HG02885 (cell line): Measurements from ENCODE around the gene NKD1.
"Not testable (repeated sequence)": the region's sequence is repeated elsewhere in the genome, so short reads cannot be mapped to it uniquely, and the experiment has no call there.

Experiments
- ATAC-seq: cut with Tn5 transposase; IDR thresholded peaks from one replicate; pipeline ENCODE4 v1.9.1; 2021; ENCODE audit warnings: mild to moderate bottlenecking; ENCODE audit not compliant: unreplicated experiment, poor library complexity

The NKD1 gene

GRCh38 chr16:50573947-50574744 is 25.9 kb downstream of the NKD1 start:
- no peak for ATAC-seq

DNA sequence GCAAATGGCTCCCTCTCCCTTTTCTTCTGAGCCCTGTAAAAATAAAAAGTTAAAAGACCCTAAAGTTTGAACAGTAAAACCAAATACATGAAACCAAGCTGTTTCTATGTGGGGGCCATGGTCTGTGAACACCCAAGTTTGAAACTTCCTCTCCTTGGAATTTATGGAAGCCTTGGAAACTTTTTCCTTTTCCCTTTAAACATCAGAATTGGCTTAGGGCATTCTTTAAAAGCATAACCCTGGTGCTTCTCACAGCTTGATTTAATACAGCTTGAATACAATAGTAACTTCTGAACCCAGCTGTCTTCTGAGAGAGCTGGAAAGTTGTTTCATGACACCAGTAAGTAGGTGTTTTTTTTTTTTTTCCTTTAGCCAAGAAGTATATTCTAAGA is 26.5 kb downstream of the NKD1 start:
- ATAC-seq = no peak

DNA sequence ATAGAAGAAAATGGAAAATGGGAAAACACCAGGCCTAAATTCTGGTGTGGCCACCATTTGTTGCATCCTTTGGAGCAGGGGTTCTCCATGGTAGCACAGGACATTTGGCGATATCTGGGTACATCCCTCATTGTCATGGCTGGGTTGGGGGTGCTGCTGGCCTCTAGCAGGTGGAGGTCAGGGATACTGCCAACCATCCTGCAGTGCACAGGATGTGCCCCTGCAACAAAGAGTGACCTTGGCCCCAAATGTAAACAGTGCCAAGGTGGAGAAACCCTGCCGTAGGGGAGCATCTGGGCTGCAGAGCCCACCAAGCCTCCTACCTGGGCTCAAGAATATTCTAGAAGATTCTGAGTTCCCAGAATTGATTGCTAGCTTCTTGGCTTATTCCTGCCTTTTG is 27.5 kb downstream of the NKD1 start:
- ATAC-seq = no peak

GRCh38 chr16:50576403-50577113 is 28.4 kb downstream of the NKD1 start:
- no peak for ATAC-seq

- no peak for ATAC-seq
These were observed 29.9 kb downstream of the NKD1 start for GRCh38 chr16:50578137-50578536.

GRCh38 chr16:50579373-50579772 is 31.2 kb downstream of the NKD1 start:
- ATAC-seq = not testable (repeated sequence)

GRCh38 chr16:50580180-50580798 is 32.1 kb downstream of the NKD1 start:
- ATAC-seq = no peak

- ATAC-seq = no peak
These were observed 33.6 kb downstream of the NKD1 start for GRCh38 chr16:50581845-50582244.

DNA sequence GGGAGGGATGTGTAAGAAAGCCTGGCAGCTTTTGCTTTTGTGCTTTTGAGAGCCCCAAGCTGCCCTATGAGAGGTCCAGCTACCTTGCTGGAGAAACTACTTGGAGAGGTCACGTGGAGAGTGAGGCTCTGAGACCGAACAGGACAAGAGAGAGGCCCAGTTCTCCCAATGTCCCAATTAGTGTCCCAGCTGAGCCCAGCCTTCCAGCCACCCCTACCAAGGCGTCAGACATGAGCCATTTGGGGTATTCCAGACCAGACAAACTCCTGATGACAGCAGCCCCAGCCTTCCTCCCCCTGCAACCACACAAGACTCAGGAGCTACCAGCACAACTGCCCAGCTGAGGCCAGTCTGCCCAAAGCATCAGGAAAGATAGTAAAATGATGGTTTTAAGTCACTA is 35.0 kb downstream of the NKD1 start:
- no peak for ATAC-seq

DNA sequence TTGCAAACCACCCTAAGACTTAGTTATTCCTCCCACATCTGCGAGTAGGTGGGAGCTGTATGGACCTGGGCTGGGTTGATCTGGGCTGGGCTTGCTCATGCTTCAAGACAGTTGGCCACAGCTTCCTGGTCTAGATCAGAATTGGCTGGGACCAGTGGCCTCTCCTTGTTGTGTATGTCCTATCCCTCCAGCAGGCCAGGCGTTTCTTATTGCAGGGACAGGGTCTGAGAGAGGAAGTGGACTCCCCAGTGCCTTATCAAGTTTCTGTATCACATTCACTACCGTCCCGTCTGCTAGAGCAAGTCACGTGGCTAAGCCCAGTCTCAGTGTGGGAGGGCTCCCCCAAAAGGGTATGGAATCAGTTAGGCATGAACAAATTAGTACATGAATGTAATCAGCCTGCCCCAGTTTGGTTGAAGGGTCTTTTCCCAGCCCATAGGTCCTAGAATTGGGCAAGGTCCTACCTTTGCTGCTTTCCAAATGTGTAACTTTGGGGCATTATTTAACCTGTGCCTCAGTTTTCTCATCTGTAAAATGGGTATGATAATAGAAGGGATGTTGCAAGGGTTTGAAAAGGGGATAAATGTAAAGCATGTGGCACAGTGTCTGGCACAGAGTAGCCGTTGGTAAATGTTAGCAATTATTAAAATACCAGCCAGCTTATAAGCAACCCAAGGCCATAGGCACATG is 36.0 kb downstream of the NKD1 start:
- peak; percentile 80 for ATAC-seq

- no peak for ATAC-seq
These were observed 37.2 kb downstream of the NKD1 start for GRCh38 chr16:50585331-50585776.

GRCh38 chr16:50587543-50587942 is 39.3 kb downstream of the NKD1 start:
- ATAC-seq = no peak

- ATAC-seq = no peak
These were observed 40.1 kb downstream of the NKD1 start for GRCh38 chr16:50588276-50588675.

DNA sequence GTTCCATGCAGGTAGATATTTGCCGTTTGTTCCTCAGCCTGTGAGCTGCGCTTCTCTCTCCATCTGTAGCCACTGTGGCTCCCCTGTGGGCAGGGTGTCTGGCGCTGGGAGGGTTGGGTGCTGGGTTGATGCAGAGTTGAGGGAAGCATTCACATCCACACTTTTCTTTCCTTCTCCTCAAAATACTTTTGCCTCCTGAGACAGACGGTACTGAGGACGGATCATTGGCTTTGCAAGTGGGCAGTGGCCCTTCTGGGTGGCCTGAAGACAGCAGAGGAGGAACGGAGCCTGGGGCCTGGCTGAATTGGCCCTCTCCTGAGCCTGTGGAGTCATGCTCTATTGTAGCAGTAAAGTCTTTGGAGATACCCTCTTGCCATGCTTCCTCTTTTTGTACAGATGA is 43.0 kb downstream of the NKD1 start:
- no peak for ATAC-seq

GRCh38 chr16:50591800-50592771 is 43.9 kb downstream of the NKD1 start:
- ATAC-seq = no peak

DNA sequence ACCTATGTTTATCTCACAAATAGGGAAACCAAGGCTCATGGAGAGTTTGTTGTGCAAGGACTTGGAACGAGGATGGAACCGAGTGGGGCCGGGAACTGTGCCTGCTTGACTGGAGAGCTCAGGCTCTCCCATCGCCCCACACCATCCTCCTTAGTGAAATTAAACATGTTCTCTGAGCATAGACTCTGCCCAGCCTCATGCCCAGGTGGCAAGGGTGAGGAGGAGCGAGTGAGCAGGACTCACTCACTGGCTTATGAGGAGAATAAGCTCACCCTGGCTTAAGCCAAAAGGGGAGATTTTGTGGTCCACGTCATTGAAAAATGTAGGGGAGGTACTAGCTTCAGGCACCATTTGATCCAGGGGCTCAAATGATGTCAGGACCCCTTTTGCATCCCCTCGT is 44.8 kb downstream of the NKD1 start:
- no peak for ATAC-seq

DNA sequence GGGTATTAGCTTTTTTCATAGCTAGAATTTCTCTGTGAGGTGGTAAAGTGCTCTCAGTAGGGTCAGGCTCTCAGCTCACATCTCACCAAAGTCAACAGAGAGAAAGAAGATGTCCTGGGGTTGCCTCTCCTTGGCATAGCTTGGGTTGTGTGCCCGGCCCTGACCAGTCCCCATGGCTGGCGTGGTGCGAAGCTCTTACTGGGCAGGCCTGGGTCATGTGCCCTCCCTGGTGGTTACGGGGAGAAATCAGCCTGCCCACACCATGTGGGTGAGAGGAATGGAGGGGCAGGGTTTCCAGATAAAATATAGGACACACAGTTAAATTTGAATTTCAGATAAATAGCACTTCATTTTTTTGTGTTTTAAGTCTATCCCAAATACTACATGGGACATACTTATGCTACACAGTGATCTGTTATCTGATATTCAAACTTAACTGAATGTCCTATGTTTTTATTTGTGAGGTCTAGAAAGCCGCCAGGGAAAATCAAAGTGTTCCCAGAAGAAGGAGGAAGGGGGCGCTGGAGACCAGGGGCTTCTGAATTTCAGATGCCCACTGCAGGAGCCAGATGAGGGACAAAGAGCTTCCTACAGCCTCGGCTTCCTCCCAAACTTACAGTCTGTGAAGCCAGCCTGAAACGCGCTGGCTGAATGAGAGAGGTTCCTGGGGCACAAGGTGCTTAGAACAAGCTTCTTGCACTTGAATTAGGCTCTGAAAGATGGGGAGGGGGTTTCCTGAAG is 45.4 kb downstream of the NKD1 start:
- no peak for ATAC-seq

DNA sequence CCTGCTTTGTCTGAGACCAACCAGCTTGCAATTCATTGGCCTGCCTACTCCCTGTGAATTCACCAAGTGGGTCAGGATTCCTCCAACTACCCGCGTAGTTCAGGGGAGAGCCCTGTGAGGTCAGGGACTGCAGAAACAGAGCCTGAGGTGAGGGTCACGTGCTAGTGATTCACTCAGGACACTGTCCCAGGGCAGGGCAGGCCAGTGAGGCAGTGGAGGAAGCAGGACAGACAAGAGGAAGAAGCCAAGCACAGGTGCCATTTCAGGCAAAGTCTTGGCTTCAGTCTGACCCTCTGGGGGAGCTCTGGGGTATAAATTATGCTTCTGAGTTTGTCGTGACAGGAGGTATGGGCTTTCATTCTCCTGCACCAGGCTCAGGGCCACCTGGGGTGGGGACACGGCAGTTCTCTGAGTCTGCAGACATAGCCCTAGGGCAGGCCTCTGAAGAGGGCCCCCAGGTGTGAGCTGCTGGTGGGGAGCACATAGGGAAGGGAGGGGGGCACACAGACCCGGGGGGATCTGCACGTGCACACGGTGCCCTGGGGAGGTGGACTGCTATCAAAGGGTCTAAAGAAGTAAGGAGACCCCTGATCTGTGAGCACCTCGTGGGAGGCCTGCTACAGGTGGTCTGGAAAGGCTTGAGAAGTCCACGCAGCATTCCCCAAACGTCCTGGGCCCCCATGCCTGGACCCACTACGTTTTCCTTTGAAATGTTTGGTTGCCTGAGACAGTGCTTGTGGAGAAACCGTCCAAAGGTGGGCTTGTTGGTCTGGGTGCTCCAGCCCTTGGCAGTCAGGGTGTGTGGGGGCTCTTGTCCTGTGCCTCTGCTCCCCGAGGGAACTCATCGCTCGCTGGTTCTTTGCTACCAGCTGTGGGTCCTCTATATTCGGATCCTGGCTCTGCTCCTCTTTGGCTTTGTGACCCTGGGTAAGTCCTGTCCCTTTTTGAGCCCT is 46.4 kb downstream of the NKD1 start:
- ATAC-seq = no peak
